ENCODE measurements around the gene PARP2.

The PARP2 gene

DNA sequence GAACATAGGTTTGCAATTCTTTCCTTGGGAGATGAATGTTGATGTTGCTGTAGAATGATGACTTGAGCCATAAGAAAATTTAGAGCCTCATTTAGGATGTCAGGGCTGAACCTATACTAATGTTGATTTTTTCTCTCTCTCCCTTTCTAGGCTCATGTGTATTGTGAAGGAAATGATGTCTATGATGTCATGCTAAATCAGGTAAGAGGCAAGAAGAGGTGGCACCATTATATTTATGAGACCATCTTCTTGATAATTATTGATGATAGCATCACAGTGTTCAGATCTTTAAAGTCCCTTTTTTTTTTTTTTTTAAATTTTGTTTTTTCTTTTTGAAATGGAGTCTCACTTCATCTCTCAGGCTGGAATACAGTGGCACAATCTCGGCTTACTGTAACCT is 3.3 kb downstream of the PARP2 start:
- no peak for DNase-seq (ENCODE audit: low spot score)

GRCh38 chr14:20347747-20348146 is 4.3 kb downstream of the PARP2 start:
- DNase-seq (ENCODE audit: low spot score) = no peak

- DNase-seq (ENCODE audit: low spot score) = no peak
Observed at GRCh38 chr14:20350282-20350681, 6.8 kb downstream of the PARP2 start.

GRCh38 chr14:20350860-20351259 is 7.4 kb downstream of the PARP2 start:
- no peak for DNase-seq (ENCODE audit: low spot score)

- DNase-seq (ENCODE audit: low spot score) = no peak
Observed at GRCh38 chr14:20356422-20356821, 13.0 kb downstream of the PARP2 start.

- DNase-seq (ENCODE audit: low spot score) = peak; percentile 27
Observed at GRCh38 chr14:20358474-20358873, 15.0 kb downstream of the PARP2 start.

- DNase-seq (ENCODE audit: low spot score) = no peak
Observed at GRCh38 chr14:20365928-20366327, 22.5 kb downstream of the PARP2 start.

- no peak for DNase-seq (ENCODE audit: low spot score)
Observed at GRCh38 chr14:20372796-20373195, 29.4 kb downstream of the PARP2 start.

GRCh38 chr14:20375471-20375870 is 32.0 kb downstream of the PARP2 start:
- no peak for DNase-seq (ENCODE audit: low spot score)

DNA sequence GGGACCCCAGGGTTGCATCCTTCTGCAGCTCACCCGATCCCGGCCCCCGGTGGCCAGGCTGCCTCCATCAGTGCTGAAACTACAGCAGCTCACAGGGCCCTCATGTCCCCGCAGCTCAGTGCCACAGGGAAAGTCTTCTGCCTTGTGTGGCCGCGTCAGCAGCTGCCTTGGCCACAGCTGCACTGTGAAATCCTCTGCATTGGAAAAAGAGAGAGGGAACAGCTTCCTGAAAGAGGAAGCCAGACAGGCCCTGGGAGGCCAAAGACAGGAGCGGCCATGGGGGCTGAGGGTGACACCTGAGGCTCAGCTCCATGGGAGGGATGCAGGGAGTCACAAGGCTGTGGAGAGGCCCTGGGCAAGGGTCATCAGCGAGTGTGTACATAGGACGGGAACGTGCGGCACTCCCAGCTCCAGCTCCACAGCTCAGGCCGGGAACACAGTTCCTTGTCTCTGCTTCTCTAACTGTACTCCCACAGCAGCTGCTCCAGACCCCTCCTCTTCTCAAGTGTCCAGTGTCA is 32.7 kb downstream of the PARP2 start:
- DNase-seq (ENCODE audit: low spot score) = no peak

DNA sequence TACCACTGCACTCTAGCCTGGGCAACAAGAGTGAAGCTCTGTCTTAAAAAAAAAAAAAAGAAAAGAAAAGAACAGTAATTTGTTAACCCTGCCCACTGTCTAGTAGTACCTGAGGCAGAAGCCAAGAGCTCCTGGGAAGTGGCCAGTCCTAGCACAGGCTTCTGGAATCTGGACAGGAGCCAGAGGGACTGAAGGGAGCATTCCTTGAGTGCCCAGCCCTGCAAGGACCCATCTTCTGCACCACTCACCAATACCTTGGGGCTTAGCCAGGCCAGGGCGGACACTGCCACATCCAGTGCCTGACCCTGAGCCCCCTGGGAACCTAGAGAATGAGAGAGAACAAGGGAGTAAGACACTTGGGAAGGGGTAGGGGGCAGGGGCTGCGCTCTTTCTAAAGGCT is 33.7 kb downstream of the PARP2 start:
- no peak for DNase-seq (ENCODE audit: low spot score)

- DNase-seq (ENCODE audit: low spot score) = no peak
Observed at GRCh38 chr14:20379743-20380142, 36.3 kb downstream of the PARP2 start.

DNA sequence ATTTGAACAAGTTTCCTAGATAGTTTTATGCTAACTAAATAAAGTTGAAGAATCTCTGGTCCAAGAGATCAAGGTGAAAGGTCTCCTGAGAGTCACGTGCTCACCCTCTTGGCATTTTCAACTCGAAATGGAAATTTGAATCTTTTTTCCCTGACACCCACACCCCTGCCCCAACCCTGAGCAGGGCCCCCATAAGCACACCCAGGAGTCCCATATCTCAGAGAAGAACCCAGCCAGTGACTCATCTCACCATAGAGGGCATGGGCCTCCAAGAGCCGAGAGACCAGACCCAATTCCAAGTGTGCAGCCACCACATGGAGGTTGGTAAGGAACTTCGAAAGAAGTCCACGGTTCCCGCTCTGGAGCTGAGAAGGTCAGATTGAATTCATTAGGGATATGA is 37.2 kb downstream of the PARP2 start:
- DNase-seq (ENCODE audit: low spot score) = no peak

GRCh38 chr14:20381341-20381740 is 37.9 kb downstream of the PARP2 start:
- DNase-seq (ENCODE audit: low spot score) = no peak

GRCh38 chr14:20382526-20382925 is 39.1 kb downstream of the PARP2 start:
- no peak for DNase-seq (ENCODE audit: low spot score)

DNA sequence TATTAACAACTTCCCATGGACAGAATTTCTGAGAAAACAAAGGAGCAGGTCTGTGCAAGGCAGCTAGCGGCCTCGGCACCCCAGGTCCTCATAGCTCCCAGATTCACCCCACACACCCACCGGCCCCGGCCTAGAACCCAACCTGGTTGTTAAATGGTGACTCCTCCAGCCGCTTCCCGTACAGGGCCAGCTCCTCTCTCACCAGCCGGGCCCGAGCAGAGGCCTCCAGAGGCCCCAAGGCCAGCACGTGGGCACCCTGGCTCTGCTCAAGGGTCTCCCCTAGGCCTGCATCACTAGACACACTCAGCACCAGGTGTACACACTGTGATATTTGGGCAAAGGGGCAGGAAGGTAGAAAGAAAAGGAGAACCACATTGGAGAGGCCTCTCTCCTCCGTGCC is 39.6 kb downstream of the PARP2 start:
- DNase-seq (ENCODE audit: low spot score) = no peak

- DNase-seq (ENCODE audit: low spot score) = no peak
Observed at GRCh38 chr14:20383636-20384035, 40.2 kb downstream of the PARP2 start.

- DNase-seq (ENCODE audit: low spot score) = no peak
Observed at GRCh38 chr14:20384321-20384720, 40.9 kb downstream of the PARP2 start.

DNA sequence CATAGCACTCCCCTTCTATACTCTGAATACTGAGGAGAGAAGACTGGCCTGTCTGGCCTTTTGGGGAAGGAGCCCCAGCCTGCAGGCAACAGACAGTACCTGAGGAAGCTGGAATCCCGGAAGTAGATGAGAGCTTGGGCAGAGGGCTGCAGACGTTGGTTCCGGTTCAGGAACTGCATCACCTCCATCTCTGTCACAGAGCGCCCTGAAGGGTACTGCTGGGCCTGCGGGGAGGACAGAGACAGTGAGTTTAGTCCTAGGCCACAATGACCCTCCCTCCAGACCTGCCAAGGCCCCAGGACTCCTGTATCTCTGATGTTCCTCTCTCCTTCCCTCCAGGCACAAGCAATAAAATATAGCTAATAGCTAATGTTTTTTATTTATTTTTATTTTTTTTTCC is 41.5 kb downstream of the PARP2 start:
- DNase-seq (ENCODE audit: low spot score) = no peak

DNA sequence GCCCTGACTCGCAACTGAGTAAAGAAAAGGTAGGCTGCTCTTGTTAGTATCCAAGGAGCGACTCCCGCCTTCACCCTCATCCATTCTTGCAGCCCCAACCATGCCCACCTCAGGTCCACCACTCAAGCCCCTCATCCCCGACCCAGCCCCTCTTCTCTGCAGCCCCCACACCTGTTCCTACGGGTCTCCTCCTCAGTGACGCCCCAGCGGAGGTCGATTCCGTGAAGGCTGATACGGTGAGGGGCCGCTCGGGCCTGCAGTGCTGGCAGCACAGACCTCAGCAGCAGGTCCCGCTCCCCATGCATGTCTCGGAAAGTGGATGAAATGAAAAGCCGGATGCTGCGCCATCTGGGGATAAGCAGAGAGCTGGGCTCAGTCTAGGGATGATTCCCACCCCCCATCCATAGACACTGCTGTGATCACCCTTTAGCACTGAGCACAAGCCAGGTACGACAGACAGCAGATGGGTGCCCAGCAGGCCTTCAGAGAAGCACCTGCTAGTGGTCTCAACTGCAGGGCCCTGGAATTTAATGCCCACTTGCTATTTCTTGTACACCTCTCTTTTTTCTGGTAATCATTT is 42.9 kb downstream of the PARP2 start:
- DNase-seq (ENCODE audit: low spot score) = no peak

- no peak for DNase-seq (ENCODE audit: low spot score)
Observed at GRCh38 chr14:20387576-20387975, 44.1 kb downstream of the PARP2 start.

DNA sequence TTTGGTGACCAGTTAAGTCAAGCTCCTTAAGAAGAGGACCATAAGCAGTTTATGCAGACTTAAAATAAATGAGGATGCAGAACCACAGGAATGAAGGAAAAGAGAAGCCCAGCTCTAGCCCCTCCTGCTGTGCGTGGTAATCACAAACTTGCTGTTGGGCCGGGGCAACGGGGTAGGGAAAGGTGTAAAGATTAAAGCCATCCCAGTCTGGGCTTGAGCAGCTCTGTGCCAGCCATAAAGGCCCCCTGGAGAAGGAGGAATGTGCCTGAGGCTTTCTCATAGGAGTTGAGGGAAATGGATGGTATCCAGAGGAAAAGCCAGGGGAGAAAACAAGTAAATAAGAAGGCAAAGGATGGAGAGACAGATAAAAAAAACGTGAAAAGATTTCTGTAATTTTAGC is 44.7 kb downstream of the PARP2 start:
- no peak for DNase-seq (ENCODE audit: low spot score)

GRCh38 chr14:20391505-20391904 is 48.1 kb downstream of the PARP2 start:
- no peak for DNase-seq (ENCODE audit: low spot score)

GRCh38 chr14:20397511-20397910 is 54.1 kb downstream of the PARP2 start:
- DNase-seq (ENCODE audit: low spot score) = no peak

DNA sequence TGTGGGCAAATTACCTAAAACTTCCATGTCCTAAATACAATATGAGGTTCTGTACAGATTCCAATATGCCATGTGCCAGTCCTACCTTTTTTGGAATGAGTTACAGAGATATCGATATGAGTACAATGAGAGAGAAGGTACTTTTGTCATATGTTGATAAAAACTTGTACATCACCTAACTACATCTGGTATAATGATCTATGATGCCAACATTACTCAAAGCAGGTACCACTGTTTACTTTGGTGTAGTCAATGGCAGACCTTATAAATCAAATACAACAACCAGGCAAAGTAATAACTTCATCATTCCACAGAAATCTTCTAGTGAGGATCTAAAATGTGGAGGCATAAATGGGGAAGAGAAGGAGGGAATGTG is 57.1 kb downstream of the PARP2 start:
- DNase-seq (ENCODE audit: low spot score) = no peak

All from kidney capillary endothelial cell (primary cell).